ENCODE measurements around the gene PPP1R9A. TPM values are rescaled to one million over a fixed set of nuclear protein-coding genes. Genes with fewer than 3 reads are reported as not detected.

PPP1R9A gene
- total and polyA plus RNA-seq, 2 donors from 2014 or later, result 2.6 to 25.7 TPM

GRCh38 chr7:94909179-94909466 lies 1.7 kb downstream of the PPP1R9A start:
- Histone ChIP-seq H3K4me3 (ENCODE audit: low read length in 3 of 3) (peak overlapping the region; percentile 72 to 79 (median 74)), H3K27me3 (ENCODE audit: control insufficient read depth, insufficient read depth, low read length) (no peaks in the 10 kb centered on the region), H3K4me1 (ENCODE audit: control insufficient read depth in 2 of 3, insufficient read depth in 2 of 3, low read depth in 1 of 3, low read length in 3 of 3) (peaks cover 0 to 7% (median 0%) of the 10 kb centered on the region in 3 donors), H3K27ac (ENCODE audit: low read depth in 2 of 2, low read length in 2 of 2) (no peak overlapping the region), H3K9me3 (ENCODE audit: control insufficient read depth in 2 of 3, insufficient read depth in 1 of 3, low read length in 3 of 3) (no peaks in the 10 kb centered on the region), H3K9ac (ENCODE audit: low read length in 3 of 3) (peak overlapping the region; percentile 37 to 63 (median 53)), H3K36me3 (ENCODE audit: control insufficient read depth in 2 of 3, insufficient read depth in 3 of 3, low read length in 3 of 3) (no peaks in the 10 kb centered on the region)
- no peak for TF ChIP-seq CTCF (IDR thresholded peaks at IDR 0.05; ENCODE audit: borderline replicate concordance, extremely low read depth, insufficient read depth)
- FAIRE-seq (no peak), DNase-seq (no peak)
- intact Hi-C loops (cut with DNase I), result no loop called here

- H3K27ac ChIP-seq (ENCODE audit: low read depth in 2 of 2, low read length in 2 of 2), result no peak overlapping the region
- H3K36me3 ChIP-seq (ENCODE audit: control insufficient read depth in 2 of 3, insufficient read depth in 3 of 3, low read length in 3 of 3), result no peaks in the 10 kb centered on the region
- peaks cover 0 to 7% (median 0%) of the 10 kb centered on the region in 3 donors for H3K4me1 ChIP-seq (ENCODE audit: control insufficient read depth in 2 of 3, insufficient read depth in 2 of 3, low read depth in 1 of 3, low read length in 3 of 3)
- peak in 1 of 5 donors; percentile 33 for DNase-seq
- no peak overlapping the region for H3K4me3 ChIP-seq (ENCODE audit: low read length in 3 of 3)
- H3K27me3 ChIP-seq (ENCODE audit: control insufficient read depth, insufficient read depth, low read length), result no peaks in the 10 kb centered on the region
- intact Hi-C loops (cut with DNase I), result no loop called here
- H3K9ac ChIP-seq (ENCODE audit: low read length in 3 of 3), result no peak overlapping the region
- no peak for TF ChIP-seq CTCF (IDR thresholded peaks at IDR 0.05; ENCODE audit: borderline replicate concordance, extremely low read depth, insufficient read depth)
- H3K9me3 ChIP-seq (ENCODE audit: control insufficient read depth in 2 of 3, insufficient read depth in 1 of 3, low read length in 3 of 3), result no peaks in the 10 kb centered on the region
- peak; percentile 21 for FAIRE-seq
Measured at GRCh38 chr7:94912085-94912484, 4.7 kb downstream of the PPP1R9A start.

- no peak for DNase-seq
- Histone ChIP-seq H3K36me3 (ENCODE audit: control insufficient read depth in 2 of 3, insufficient read depth in 3 of 3, low read length in 3 of 3) (no peaks in the 10 kb centered on the region), H3K4me1 (ENCODE audit: control insufficient read depth in 2 of 3, insufficient read depth in 2 of 3, low read depth in 1 of 3, low read length in 3 of 3) (peaks cover 0 to 7% (median 0%) of the 10 kb centered on the region in 3 donors), H3K27me3 (ENCODE audit: control insufficient read depth, insufficient read depth, low read length) (no peaks in the 10 kb centered on the region), H3K27ac (ENCODE audit: low read depth in 2 of 2, low read length in 2 of 2) (no peak overlapping the region), H3K9me3 (ENCODE audit: control insufficient read depth in 2 of 3, insufficient read depth in 1 of 3, low read length in 3 of 3) (no peaks in the 10 kb centered on the region), H3K4me3 (ENCODE audit: low read length in 3 of 3) (no peak overlapping the region), H3K9ac (ENCODE audit: low read length in 3 of 3) (no peak overlapping the region)
- TF ChIP-seq CTCF (IDR thresholded peaks at IDR 0.05; ENCODE audit: borderline replicate concordance, extremely low read depth, insufficient read depth), result no peak
- intact Hi-C loops (cut with DNase I), result no loop called here
- FAIRE-seq, result no peak
Measured at GRCh38 chr7:94913391-94913790, 6.0 kb downstream of the PPP1R9A start.

GRCh38 chr7:94921911-94922310 lies 14.5 kb downstream of the PPP1R9A start:
- H3K9me3 ChIP-seq (ENCODE audit: control insufficient read depth in 2 of 3, insufficient read depth in 1 of 3, low read length in 3 of 3), result no peaks in the 10 kb centered on the region
- FAIRE-seq (peak; percentile 33), DNase-seq (no peak)
- no peak for TF ChIP-seq CTCF (IDR thresholded peaks at IDR 0.05; ENCODE audit: borderline replicate concordance, extremely low read depth, insufficient read depth)
- no peaks in the 10 kb centered on the region for H3K36me3 ChIP-seq (ENCODE audit: control insufficient read depth in 2 of 3, insufficient read depth in 3 of 3, low read length in 3 of 3)
- no peak overlapping the region for H3K27ac ChIP-seq (ENCODE audit: low read depth in 2 of 2, low read length in 2 of 2)
- no peaks in the 10 kb centered on the region for H3K27me3 ChIP-seq (ENCODE audit: control insufficient read depth, insufficient read depth, low read length)
- H3K9ac ChIP-seq (ENCODE audit: low read length in 3 of 3), result no peak overlapping the region
- no peak overlapping the region for H3K4me3 ChIP-seq (ENCODE audit: low read length in 3 of 3)
- intact Hi-C loops (cut with DNase I), result no loop called here
- no peaks in the 10 kb centered on the region for H3K4me1 ChIP-seq (ENCODE audit: control insufficient read depth in 2 of 3, insufficient read depth in 2 of 3, low read depth in 1 of 3, low read length in 3 of 3)
